Ishikawa (cell line): ENCODE data around the gene UFL1.

ENCODE experiments used
- CEBPB ChIP-seq: IDR thresholded peaks from 2 replicates; pipeline ENCODE4 v1.6.1; 2012
- CREB1 ChIP-seq: IDR thresholded peaks from 2 replicates; pipeline ENCODE4 v1.6.1; 2012; ENCODE audit warnings: low read depth
- EGR1 ChIP-seq: IDR thresholded peaks from 2 replicates; pipeline ENCODE4 v1.6.1; 2012
- EP300 ChIP-seq: IDR thresholded peaks from 2 replicates; pipeline ENCODE4 v1.6.1; 2012; ENCODE audit warnings: borderline replicate concordance
- FOXM1 ChIP-seq: IDR thresholded peaks from 2 replicates; pipeline ENCODE4 v1.6.1; 2012; ENCODE audit warnings: low read depth, borderline replicate concordance
- NFIC ChIP-seq: IDR thresholded peaks from 2 replicates; pipeline ENCODE4 v1.6.1; 2012
- RAD21 ChIP-seq: IDR thresholded peaks from 2 replicates; pipeline ENCODE4 v1.6.1; 2012; ENCODE audit warnings: low read depth
- TAF1 ChIP-seq: IDR thresholded peaks from 2 replicates; pipeline ENCODE4 v1.6.1; 2012; ENCODE audit warnings: low read depth, mild to moderate bottlenecking
- TCF12 ChIP-seq: IDR thresholded peaks from 2 replicates; pipeline ENCODE4 v1.6.1; 2012; ENCODE audit warnings: low read depth
- TEAD4 ChIP-seq: IDR thresholded peaks from 2 replicates; pipeline ENCODE4 v1.6.1; 2012
- YY1 ChIP-seq: IDR thresholded peaks from 2 replicates; pipeline ENCODE4 v1.6.1; 2012; ENCODE audit warnings: low read depth
- ZBTB7A ChIP-seq: IDR thresholded peaks from 2 replicates; pipeline ENCODE4 v1.6.1; 2012; ENCODE audit warnings: low read depth
- TF ChIP-seq, protein P1 (sequence below): IDR thresholded peaks from 2 replicates; pipeline ENCODE4 v1.6.1; 2012; ENCODE audit warnings: low read depth, mild to moderate bottlenecking
- TF ChIP-seq, protein P2 (sequence below): IDR thresholded peaks from 2 replicates; pipeline ENCODE4 v1.6.1; 2012
- TF ChIP-seq, protein P3 (sequence below): IDR thresholded peaks from 2 replicates; pipeline ENCODE4 v1.6.1; 2012

Gene UFL1

DNA sequence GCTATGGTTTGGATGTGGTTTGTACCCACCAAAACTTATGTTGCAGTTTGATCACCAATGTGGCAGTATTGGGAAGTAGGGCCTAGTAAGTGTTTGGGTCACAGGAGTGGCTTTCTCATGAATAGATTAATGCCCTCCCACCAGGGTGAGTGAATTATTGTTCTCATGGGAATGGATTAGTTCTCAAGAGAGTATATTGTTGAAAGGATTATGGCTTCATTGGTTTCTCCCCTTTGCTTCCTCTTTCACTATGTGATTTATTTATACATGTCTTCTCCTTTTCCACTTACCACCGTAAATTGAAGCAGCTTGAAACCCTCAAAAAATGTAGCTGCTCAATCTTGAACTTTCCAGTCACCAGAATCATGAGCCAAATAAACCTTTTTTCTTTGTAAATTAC lies 10.8 kb downstream of the UFL1 start:
- TF ChIP-seq, protein P1, sequence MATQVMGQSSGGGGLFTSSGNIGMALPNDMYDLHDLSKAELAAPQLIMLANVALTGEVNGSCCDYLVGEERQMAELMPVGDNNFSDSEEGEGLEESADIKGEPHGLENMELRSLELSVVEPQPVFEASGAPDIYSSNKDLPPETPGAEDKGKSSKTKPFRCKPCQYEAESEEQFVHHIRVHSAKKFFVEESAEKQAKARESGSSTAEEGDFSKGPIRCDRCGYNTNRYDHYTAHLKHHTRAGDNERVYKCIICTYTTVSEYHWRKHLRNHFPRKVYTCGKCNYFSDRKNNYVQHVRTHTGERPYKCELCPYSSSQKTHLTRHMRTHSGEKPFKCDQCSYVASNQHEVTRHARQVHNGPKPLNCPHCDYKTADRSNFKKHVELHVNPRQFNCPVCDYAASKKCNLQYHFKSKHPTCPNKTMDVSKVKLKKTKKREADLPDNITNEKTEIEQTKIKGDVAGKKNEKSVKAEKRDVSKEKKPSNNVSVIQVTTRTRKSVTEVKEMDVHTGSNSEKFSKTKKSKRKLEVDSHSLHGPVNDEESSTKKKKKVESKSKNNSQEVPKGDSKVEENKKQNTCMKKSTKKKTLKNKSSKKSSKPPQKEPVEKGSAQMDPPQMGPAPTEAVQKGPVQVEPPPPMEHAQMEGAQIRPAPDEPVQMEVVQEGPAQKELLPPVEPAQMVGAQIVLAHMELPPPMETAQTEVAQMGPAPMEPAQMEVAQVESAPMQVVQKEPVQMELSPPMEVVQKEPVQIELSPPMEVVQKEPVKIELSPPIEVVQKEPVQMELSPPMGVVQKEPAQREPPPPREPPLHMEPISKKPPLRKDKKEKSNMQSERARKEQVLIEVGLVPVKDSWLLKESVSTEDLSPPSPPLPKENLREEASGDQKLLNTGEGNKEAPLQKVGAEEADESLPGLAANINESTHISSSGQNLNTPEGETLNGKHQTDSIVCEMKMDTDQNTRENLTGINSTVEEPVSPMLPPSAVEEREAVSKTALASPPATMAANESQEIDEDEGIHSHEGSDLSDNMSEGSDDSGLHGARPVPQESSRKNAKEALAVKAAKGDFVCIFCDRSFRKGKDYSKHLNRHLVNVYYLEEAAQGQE: no peak
- TF ChIP-seq TCF12 (no peak), NFIC (no peak), EGR1 (no peak), CEBPB (no peak), TAF1 (no peak)

DNA sequence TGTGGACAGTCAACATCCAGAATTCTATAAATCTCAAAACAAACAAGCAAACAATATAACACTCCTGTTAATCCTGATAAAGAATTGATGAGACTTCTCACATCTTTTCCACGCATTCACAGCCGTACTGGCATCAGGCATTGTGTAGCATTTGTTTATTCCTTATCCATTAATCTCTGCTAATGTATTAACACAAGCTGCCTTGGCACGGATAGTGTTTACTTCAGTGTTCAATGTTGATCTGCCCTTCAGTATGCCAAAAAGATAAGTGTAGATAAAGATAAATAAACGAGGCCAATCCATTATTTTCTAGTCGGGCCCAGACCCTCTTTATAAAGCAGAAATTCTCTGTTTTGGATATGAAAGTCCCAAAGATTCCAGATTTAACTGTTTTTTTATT lies 16.1 kb downstream of the UFL1 start:
- TF ChIP-seq CEBPB (no peak), NFIC (no peak), TCF12 (no peak), FOXM1 (no peak), RAD21 (no peak), ZBTB7A (no peak), EGR1 (no peak), TAF1 (no peak), CREB1 (no peak), EP300 (no peak), TEAD4 (no peak), YY1 (no peak)
- TF ChIP-seq, protein P1: no peak
- TF ChIP-seq, protein P2, sequence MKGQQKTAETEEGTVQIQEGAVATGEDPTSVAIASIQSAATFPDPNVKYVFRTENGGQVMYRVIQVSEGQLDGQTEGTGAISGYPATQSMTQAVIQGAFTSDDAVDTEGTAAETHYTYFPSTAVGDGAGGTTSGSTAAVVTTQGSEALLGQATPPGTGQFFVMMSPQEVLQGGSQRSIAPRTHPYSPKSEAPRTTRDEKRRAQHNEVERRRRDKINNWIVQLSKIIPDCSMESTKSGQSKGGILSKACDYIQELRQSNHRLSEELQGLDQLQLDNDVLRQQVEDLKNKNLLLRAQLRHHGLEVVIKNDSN: no peak
- TF ChIP-seq, protein P3, sequence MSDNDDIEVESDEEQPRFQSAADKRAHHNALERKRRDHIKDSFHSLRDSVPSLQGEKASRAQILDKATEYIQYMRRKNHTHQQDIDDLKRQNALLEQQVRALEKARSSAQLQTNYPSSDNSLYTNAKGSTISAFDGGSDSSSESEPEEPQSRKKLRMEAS: no peak

DNA sequence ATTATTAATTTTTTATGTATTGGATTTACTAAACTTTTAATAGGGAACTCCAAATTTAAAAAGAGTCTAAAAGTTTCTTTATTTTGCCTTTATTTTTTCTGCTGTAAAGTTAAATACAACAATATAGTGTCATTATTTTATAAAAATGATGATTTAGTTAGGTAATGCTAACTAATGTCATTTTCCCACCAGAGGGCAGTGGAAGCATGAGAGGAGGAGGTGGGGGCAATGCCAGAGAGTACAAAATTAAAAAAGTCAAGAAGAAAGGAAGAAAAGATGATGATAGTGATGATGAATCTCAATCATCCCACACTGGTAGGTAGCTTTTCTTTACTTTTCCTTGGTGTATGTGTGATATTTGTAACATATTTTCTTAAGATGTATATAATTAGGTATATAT lies 21.1 kb downstream of the UFL1 start:
- TF ChIP-seq ZBTB7A (no peak), RAD21 (peak; percentile 22; the same call in 1 of the 2 replicates)

DNA sequence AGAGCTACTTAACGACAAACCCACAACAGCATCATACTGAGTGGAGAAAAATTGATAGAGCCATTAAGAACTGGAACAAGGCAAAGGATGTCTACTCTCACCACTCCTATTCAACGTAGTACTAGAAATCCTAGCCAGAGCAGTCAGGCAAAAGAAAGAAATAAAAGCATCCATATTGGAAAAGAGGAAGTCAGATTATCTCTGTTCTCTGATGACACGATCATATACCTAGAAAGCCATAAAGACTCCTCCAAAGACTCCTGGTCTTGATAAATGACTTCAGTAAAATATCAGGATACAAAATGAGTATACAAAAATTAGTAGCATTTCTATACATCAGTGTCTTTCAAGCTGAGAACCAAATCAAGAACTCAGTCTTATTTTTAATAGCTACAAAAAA lies 24.3 kb downstream of the UFL1 start:
- no peak for TF ChIP-seq ZBTB7A
- no peak for TF ChIP-seq EP300
- no peak for TF ChIP-seq FOXM1
- no peak for TF ChIP-seq RAD21
- TF ChIP-seq TEAD4: no peak
- TF ChIP-seq TCF12: no peak
- TF ChIP-seq, protein P2: no peak
- no peak for TF ChIP-seq CREB1
- TF ChIP-seq, protein P3: no peak
- TF ChIP-seq, protein P1: no peak
- TF ChIP-seq NFIC: no peak
- TF ChIP-seq EGR1: no peak
- TF ChIP-seq YY1: no peak
- no peak for TF ChIP-seq TAF1
- no peak for TF ChIP-seq CEBPB

DNA sequence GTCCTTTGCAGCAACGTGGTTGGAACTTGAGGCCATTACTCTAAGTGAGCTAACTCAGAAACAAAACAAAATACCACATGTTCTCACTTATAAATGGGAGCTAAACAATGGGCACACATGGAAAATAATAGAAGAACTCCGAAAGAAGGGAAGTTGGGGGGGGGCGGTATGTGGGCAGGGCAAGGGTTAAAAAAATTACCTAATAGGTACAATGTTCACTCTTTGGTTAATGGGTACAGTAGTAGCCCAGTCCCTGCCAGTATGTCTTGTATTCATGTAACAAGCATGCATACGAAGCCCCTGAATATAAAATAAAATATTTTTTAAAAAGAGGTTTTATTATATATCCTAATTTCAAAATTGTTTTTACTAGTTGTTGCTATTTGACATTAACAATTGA lies 26.0 kb downstream of the UFL1 start:
- TF ChIP-seq, protein P2: no peak
- TF ChIP-seq RAD21: no peak
- TF ChIP-seq TAF1: no peak
- no peak for TF ChIP-seq EP300
- TF ChIP-seq TEAD4: no peak
- TF ChIP-seq, protein P3: no peak
- no peak for TF ChIP-seq ZBTB7A
- TF ChIP-seq CEBPB: no peak
